HepG2 (cell line): Measurements from ENCODE around the gene SLIRP. TPM values are rescaled to one million over a fixed set of nuclear protein-coding genes. Genes with fewer than 3 reads are reported as not detected.

Source experiments
- FOXA1 ChIP-seq, 2 experiments: fragments of 450-650 bp in 1 of 2; sonication (generic) in 1 of 2; formaldehyde crosslinking in 1 of 2; IDR thresholded peaks; 2 replicates each; pipeline versions ENCODE4 v1.4.0 to v1.6.1; 2016 to 2020; ENCODE audit warnings: missing genetic modification reagents in 1 of 2
- FOXC1 ChIP-seq: sonication (generic); formaldehyde crosslinking; IDR thresholded peaks from 2 replicates; pipeline ENCODE4 v1.8.0; 2022; ENCODE audit warnings: mild to moderate bottlenecking, missing genetic modification reagents, borderline replicate concordance
- KDM5A ChIP-seq: fragments of 200-600 bp; sonication (generic); IDR thresholded peaks from 2 replicates; pipeline ENCODE4 v1.7.0; 2018; ENCODE audit warnings: antibody characterized with exemption, mild to moderate bottlenecking, low read length, borderline replicate concordance
- NFYB ChIP-seq: sonication (generic); formaldehyde crosslinking; IDR thresholded peaks from 2 replicates; pipeline ENCODE4 v1.4.0; 2020; ENCODE audit warnings: missing genetic modification reagents
- NONO ChIP-seq, 2 experiments: fragments of 450-650 bp in 1 of 2; sonication (generic) in 1 of 2; formaldehyde crosslinking in 1 of 2; IDR thresholded peaks in 1 of 2; conservative IDR thresholded peaks in 1 of 2; 2 replicates each; pipeline versions ENCODE4 v1.6.1 to v1.8.0; 2017 to 2022; ENCODE audit warnings: mild to moderate bottlenecking in 1 of 2, missing genetic modification reagents in 1 of 2, moderate library complexity in 1 of 2
- PAX8 ChIP-seq: sonication (generic); formaldehyde crosslinking; IDR thresholded peaks from 2 replicates; pipeline ENCODE4 v1.8.0; 2022; ENCODE audit warnings: mild to moderate bottlenecking, missing genetic modification reagents, borderline replicate concordance
- SIN3A ChIP-seq: IDR thresholded peaks from 2 replicates; pipeline ENCODE4 v1.6.1; 2011; ENCODE audit warnings: low read depth, mild to moderate bottlenecking, control low read depth, low read length, borderline replicate concordance
- ZFP41 ChIP-seq: sonication (generic); formaldehyde crosslinking; IDR thresholded peaks from 2 replicates; pipeline ENCODE4 v1.4.0; 2020; ENCODE audit warnings: mild to moderate bottlenecking, missing genetic modification reagents, borderline replicate concordance
- ZFY ChIP-seq: sonication (generic); formaldehyde crosslinking; IDR thresholded peaks from 2 replicates; pipeline ENCODE4 v1.4.0; 2020; ENCODE audit warnings: missing genetic modification reagents
- ZNF256 ChIP-seq: sonication (generic); formaldehyde crosslinking; conservative IDR thresholded peaks from 2 replicates; pipeline ENCODE4 v1.4.0; 2020; ENCODE audit warnings: missing genetic modification reagents
- ZNF354B ChIP-seq: sonication (generic); formaldehyde crosslinking; IDR thresholded peaks from 2 replicates; pipeline ENCODE4 v1.8.0; 2022; ENCODE audit warnings: mild to moderate bottlenecking, missing genetic modification reagents
- ZNF839 ChIP-seq: sonication (generic); formaldehyde crosslinking; IDR thresholded peaks from 2 replicates; pipeline ENCODE4 v1.4.0; 2020; ENCODE audit warnings: missing genetic modification reagents, mild to moderate bottlenecking, borderline replicate concordance
- polyA plus RNA-seq, 8 experiments: library from polyadenylated mRNA; depleted of rRNA in 3 of 8; stranded (reverse) in 7 of 8; unstranded in 1 of 8; fragments of >200 nt; fragmentation: Illumina TruSeq in 4 of 8; extraction: Trizol in 4 of 8; gene quantifications; 2 replicates each; pipeline versions ENCODE4 v1.2.1 to v1.2.3, GENCODE V29; 2011 to 2016; ENCODE audit warnings: low read depth in 4 of 8, missing spikeins in 1 of 8, mixed read lengths in 1 of 8; ENCODE audit not compliant: insufficient read depth in 1 of 8
- total RNA-seq, 5 experiments: library from RNA; depleted of rRNA; stranded (reverse); fragments of >200 nt; fragmentation: Illumina TruSeq; extraction: Trizol; gene quantifications; 2 replicates each; pipeline ENCODE4 v1.2.3, GENCODE V29; 2016; ENCODE audit warnings: low read depth in 1 of 5
- TF ChIP-seq, protein P1 (sequence below), 2 experiments: sonication (generic) in 1 of 2; formaldehyde crosslinking in 1 of 2; IDR thresholded peaks; 2 replicates each; pipeline versions ENCODE4 v1.6.1 to v1.9.0; 2014 to 2022; ENCODE audit warnings: antibody characterized with exemption in 1 of 2, borderline replicate concordance in 1 of 2, inconsistent platforms in 1 of 2, low read depth in 1 of 2, missing genetic modification reagents in 1 of 2
- TF ChIP-seq, protein P2 (sequence below): sonication (generic); formaldehyde crosslinking; IDR thresholded peaks from 2 replicates; pipeline ENCODE4 v1.4.0; 2020; ENCODE audit warnings: missing genetic modification reagents, borderline replicate concordance
- TF ChIP-seq, protein P3 (sequence below): sonication (generic); formaldehyde crosslinking; IDR thresholded peaks from 2 replicates; pipeline ENCODE4 v1.8.0; 2022; ENCODE audit warnings: mild to moderate bottlenecking, missing genetic modification reagents

The SLIRP gene
- total and polyA plus RNA-seq, 2 of the 13 experiments (the other 11 are each of a cell fraction or from before 2014, with no cell fraction given) = 281 to 548 TPM

DNA sequence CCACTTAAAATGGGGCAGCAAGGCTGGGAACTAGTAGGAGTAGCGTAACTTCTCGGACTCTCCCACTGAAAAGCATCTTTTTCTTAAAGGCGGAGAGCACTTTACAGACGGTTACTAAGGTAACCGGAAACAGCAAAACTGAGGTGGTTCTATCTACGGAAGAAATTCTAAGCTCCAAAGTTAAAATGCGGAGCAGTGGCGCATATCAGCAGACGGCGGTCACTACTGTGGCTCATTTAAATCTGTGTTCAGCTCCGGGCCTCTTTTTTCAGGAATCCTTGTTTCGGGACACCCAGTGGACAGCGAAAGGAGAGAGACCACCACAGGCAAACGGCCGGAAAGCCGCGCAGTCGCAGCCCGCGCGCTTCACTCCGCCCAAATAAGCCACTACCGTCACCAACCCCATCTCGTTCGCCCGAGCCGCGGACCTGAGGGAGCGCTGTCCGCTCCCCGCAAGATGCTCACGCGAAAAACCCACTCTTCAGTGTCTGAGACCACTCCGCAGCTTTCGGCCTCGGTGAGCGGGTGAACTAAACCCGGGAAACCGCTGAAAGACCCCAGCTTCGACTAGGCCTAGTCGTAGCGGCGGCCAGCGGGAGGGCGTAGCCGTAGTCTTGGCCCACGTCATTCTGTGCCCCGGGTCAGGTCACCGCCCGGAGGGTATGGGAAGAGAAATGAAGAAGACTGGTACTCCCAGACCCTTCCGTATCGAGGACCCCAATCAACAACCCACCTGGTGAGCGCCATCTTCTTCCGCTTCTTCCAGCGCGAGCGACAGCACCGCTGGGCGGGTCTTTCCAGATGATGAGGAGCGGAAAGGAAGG is 52.7 kb downstream of the SLIRP start, which contains the start of gene SNW1 (continued):
- TF ChIP-seq, protein P1, sequence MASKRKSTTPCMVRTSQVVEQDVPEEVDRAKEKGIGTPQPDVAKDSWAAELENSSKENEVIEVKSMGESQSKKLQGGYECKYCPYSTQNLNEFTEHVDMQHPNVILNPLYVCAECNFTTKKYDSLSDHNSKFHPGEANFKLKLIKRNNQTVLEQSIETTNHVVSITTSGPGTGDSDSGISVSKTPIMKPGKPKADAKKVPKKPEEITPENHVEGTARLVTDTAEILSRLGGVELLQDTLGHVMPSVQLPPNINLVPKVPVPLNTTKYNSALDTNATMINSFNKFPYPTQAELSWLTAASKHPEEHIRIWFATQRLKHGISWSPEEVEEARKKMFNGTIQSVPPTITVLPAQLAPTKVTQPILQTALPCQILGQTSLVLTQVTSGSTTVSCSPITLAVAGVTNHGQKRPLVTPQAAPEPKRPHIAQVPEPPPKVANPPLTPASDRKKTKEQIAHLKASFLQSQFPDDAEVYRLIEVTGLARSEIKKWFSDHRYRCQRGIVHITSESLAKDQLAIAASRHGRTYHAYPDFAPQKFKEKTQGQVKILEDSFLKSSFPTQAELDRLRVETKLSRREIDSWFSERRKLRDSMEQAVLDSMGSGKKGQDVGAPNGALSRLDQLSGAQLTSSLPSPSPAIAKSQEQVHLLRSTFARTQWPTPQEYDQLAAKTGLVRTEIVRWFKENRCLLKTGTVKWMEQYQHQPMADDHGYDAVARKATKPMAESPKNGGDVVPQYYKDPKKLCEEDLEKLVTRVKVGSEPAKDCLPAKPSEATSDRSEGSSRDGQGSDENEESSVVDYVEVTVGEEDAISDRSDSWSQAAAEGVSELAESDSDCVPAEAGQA (IDR thresholded peaks at IDR 0.05; ENCODE audit: low read depth) = 0 out of 2 replicates have a peak, but pooled peaks have one; percentile 19
- TF ChIP-seq, protein P1 (CRISPR knock-in tag; IDR thresholded peaks at IDR 0.05; ENCODE audit: borderline replicate concordance) = no peak
- TF ChIP-seq ZNF354B (CRISPR knock-in tag) (no peak), PAX8 (CRISPR knock-in tag) (no peak), SIN3A (peak; percentile 16; the same call in 1 of the 2 replicates), FOXC1 (CRISPR knock-in tag) (peak; percentile 87), ZNF839 (CRISPR knock-in tag) (peak; percentile 78; the same call in 1 of the 2 replicates), NFYB (CRISPR knock-in tag) (0 out of 2 replicates have a peak, but pooled peaks have one; percentile 21), KDM5A (peak; percentile 86), ZFY (CRISPR knock-in tag) (peak; percentile 97), ZFP41 (CRISPR knock-in tag) (no peak), FOXA1 (IDR thresholded peaks at IDR 0.05) (no peak), FOXA1 (CRISPR knock-in tag; IDR thresholded peaks at IDR 0.05) (peak; percentile 13; the same call in 1 of the 2 replicates), NONO (IDR thresholded peaks at IDR 0.05) (no peak), NONO (CRISPR knock-in tag; conservative IDR thresholded peaks at IDR 0.05) (peak; percentile 38; the same call in 1 of the 2 replicates), ZNF256 (no peak)
- TF ChIP-seq, protein P2, sequence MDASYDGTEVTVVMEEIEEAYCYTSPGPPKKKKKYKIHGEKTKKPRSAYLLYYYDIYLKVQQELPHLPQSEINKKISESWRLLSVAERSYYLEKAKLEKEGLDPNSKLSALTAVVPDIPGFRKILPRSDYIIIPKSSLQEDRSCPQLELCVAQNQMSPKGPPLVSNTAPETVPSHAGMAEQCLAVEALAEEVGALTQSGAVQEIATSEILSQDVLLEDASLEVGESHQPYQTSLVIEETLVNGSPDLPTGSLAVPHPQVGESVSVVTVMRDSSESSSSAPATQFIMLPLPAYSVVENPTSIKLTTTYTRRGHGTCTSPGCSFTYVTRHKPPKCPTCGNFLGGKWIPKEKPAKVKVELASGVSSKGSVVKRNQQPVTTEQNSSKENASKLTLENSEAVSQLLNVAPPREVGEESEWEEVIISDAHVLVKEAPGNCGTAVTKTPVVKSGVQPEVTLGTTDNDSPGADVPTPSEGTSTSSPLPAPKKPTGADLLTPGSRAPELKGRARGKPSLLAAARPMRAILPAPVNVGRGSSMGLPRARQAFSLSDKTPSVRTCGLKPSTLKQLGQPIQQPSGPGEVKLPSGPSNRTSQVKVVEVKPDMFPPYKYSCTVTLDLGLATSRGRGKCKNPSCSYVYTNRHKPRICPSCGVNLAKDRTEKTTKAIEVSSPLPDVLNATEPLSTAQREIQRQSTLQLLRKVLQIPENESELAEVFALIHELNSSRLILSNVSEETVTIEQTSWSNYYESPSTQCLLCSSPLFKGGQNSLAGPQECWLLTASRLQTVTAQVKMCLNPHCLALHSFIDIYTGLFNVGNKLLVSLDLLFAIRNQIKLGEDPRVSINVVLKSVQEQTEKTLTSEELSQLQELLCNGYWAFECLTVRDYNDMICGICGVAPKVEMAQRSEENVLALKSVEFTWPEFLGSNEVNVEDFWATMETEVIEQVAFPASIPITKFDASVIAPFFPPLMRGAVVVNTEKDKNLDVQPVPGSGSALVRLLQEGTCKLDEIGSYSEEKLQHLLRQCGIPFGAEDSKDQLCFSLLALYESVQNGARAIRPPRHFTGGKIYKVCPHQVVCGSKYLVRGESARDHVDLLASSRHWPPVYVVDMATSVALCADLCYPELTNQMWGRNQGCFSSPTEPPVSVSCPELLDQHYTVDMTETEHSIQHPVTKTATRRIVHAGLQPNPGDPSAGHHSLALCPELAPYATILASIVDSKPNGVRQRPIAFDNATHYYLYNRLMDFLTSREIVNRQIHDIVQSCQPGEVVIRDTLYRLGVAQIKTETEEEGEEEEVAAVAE (CRISPR knock-in tag) = peak; percentile 62; the same call in 1 of the 2 replicates
- TF ChIP-seq, protein P3, sequence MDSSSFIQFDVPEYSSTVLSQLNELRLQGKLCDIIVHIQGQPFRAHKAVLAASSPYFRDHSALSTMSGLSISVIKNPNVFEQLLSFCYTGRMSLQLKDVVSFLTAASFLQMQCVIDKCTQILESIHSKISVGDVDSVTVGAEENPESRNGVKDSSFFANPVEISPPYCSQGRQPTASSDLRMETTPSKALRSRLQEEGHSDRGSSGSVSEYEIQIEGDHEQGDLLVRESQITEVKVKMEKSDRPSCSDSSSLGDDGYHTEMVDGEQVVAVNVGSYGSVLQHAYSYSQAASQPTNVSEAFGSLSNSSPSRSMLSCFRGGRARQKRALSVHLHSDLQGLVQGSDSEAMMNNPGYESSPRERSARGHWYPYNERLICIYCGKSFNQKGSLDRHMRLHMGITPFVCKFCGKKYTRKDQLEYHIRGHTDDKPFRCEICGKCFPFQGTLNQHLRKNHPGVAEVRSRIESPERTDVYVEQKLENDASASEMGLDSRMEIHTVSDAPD (CRISPR knock-in tag) = no peak
